Astrocyte (in vitro differentiated cells and primary cell): ENCODE measurements around the gene CCNI. TPM values are rescaled to one million over a fixed set of nuclear protein-coding genes. Genes with fewer than 3 reads are reported as not detected.
A peak's percentile ranks its signal among the peaks of the same experiment; 100 is the strongest.

Experiments used
- DNase-seq: peaks from one replicate; pipeline ENCODE4 v3.0.0-alpha.2; 2010; ENCODE audit warnings: low read depth
- FAIRE-seq: peaks from 2 replicates; lab custom pipeline; 2011; peaks lifted over from hg19 to GRCh38; lab: Jason Lieb, UNC
- H2AFZ ChIP-seq: 2 replicates; pipeline ENCODE4 v1.6.0; 2012; ENCODE audit warnings: low read depth, low read length, inconsistent platforms
- H3K27ac ChIP-seq: 2 replicates; pipeline ENCODE4 v1.5.1; 2011; ENCODE audit warnings: low read depth, low read length, inconsistent platforms
- H3K27me3 ChIP-seq: 2 replicates; pipeline ENCODE4 v1.6.0; 2011; ENCODE audit warnings: low read length, inconsistent platforms; ENCODE audit not compliant: insufficient read depth
- H3K36me3 ChIP-seq: 2 replicates; pipeline ENCODE4 v1.5.1; 2011; ENCODE audit warnings: low read length, inconsistent platforms; ENCODE audit not compliant: insufficient read depth
- H3K4me1 ChIP-seq: 2 replicates; pipeline ENCODE4 v1.5.1; 2011; ENCODE audit warnings: low read length, inconsistent platforms; ENCODE audit not compliant: insufficient read depth
- H3K4me2 ChIP-seq: 2 replicates; pipeline ENCODE4 v1.6.0; 2012; ENCODE audit warnings: low read length, inconsistent platforms
- H3K4me3 ChIP-seq: 2 replicates; pipeline ENCODE4 v1.5.1; 2011; ENCODE audit warnings: low read depth, mild to moderate bottlenecking, low read length, inconsistent platforms; ENCODE audit not compliant: insufficient read depth
- H3K79me2 ChIP-seq: 2 replicates; pipeline ENCODE4 v1.6.0; 2012; ENCODE audit warnings: mild to moderate bottlenecking, low read length, inconsistent platforms; ENCODE audit not compliant: insufficient read depth
- H3K9ac ChIP-seq: 2 replicates; pipeline ENCODE4 v1.6.0; 2012; ENCODE audit warnings: mild to moderate bottlenecking, low read length, inconsistent platforms
- H3K9me3 ChIP-seq: 2 replicates; pipeline ENCODE4 v1.5.1; 2012; ENCODE audit warnings: low read depth, mild to moderate bottlenecking, low read length, inconsistent platforms; ENCODE audit not compliant: insufficient read depth
- H4K20me1 ChIP-seq: 2 replicates; pipeline ENCODE4 v1.6.0; 2012; ENCODE audit warnings: low read length, inconsistent platforms; ENCODE audit not compliant: insufficient read depth
- H3K27ac Mint-ChIP-seq: one replicate; pipeline ENCODE4 v1.8.0; 2021; ENCODE audit warnings: mild to moderate bottlenecking, mixed read lengths; ENCODE audit not compliant: unreplicated experiment
- H3K27me3 Mint-ChIP-seq: one replicate; pipeline ENCODE4 v1.8.0; 2021; ENCODE audit warnings: low read depth, mixed read lengths; ENCODE audit not compliant: unreplicated experiment
- H3K36me3 Mint-ChIP-seq: one replicate; pipeline ENCODE4 v1.8.0; 2021; ENCODE audit warnings: low read depth, mixed read lengths; ENCODE audit not compliant: unreplicated experiment
- H3K4me1 Mint-ChIP-seq: one replicate; pipeline ENCODE4 v1.8.0; 2021; ENCODE audit warnings: low read depth, mixed read lengths; ENCODE audit not compliant: unreplicated experiment
- H3K4me3 Mint-ChIP-seq: one replicate; pipeline ENCODE4 v1.8.0; 2021; ENCODE audit warnings: mild to moderate bottlenecking, moderate library complexity, mixed read lengths; ENCODE audit not compliant: unreplicated experiment
- H3K9me3 Mint-ChIP-seq: one replicate; pipeline ENCODE4 v1.8.0; 2021; ENCODE audit warnings: mild to moderate bottlenecking, mixed read lengths; ENCODE audit not compliant: unreplicated experiment
- CTCF ChIP-seq: IDR thresholded peaks from 2 replicates; pipeline ENCODE4 v1.5.1; 2011; ENCODE audit warnings: low read depth, mild to moderate bottlenecking, inconsistent platforms, low read length, moderate library complexity; ENCODE audit not compliant: insufficient read depth
- EZH2 ChIP-seq: IDR thresholded peaks from 2 replicates; pipeline ENCODE4 v1.6.1; 2012; ENCODE audit warnings: mild to moderate bottlenecking, low read length, inconsistent platforms; ENCODE audit not compliant: insufficient read depth
- total RNA-seq: library from RNA; stranded (reverse); gene quantifications from 2 replicates; pipeline ENCODE4 v1.2.1, GENCODE V29; 2021

The CCNI gene
- total RNA-seq, 1 donor from 2014 or later = 141 TPM

- TF ChIP-seq EZH2 (no peak), CTCF (no peak)
- Histone ChIP-seq H3K9me3 (no peaks in the 10 kb centered on the region), H3K36me3 (peaks cover 52% of the 10 kb centered on the region), H4K20me1 (no peaks in the 10 kb centered on the region), H2AFZ (no peak overlapping the region), H3K9ac (no peak overlapping the region), H3K27me3 (no peaks in the 10 kb centered on the region), H3K4me3 (no peak overlapping the region), H3K79me2 (peaks cover 34% of the 10 kb centered on the region), H3K27ac (peak overlapping the region; percentile 19), H3K4me1 (peaks cover 34% of the 10 kb centered on the region), H3K4me2 (no peak overlapping the region)
- Mint-ChIP-seq H3K27ac (peak overlapping the region; percentile 73), H3K27me3 (no peaks in the 10 kb centered on the region), H3K36me3 (peaks cover 44% of the 10 kb centered on the region), H3K4me1 (peaks cover 66% of the 10 kb centered on the region), H3K4me3 (no peak overlapping the region), H3K9me3 (no peaks in the 10 kb centered on the region)
- FAIRE-seq = no peak
- no peak for DNase-seq
Observed at GRCh38 chr4:77012726-77013125, 63.1 kb downstream of the CCNI start.

GRCh38 chr4:77010841-77011354 is 64.9 kb downstream of the CCNI start:
- FAIRE-seq (peak; percentile 82), DNase-seq (peak; percentile 87)
- H3K4me1 Mint-ChIP-seq = peaks cover 77% of the 10 kb centered on the region
- peaks cover 46% of the 10 kb centered on the region for H3K36me3 Mint-ChIP-seq
- peak overlapping the region; percentile 88 for H3K27ac Mint-ChIP-seq
- no peaks in the 10 kb centered on the region for H3K27me3 Mint-ChIP-seq
- no peaks in the 10 kb centered on the region for H3K27me3 ChIP-seq
- H3K9me3 Mint-ChIP-seq = no peaks in the 10 kb centered on the region
- H3K4me3 Mint-ChIP-seq = peak overlapping the region; percentile 68
- no peaks in the 10 kb centered on the region for H3K9me3 ChIP-seq
- H3K9ac ChIP-seq = peak overlapping the region; percentile 43
- peaks cover 47% of the 10 kb centered on the region for H3K36me3 ChIP-seq
- TF ChIP-seq EZH2 = no peak
- no peak for TF ChIP-seq CTCF
- no peak overlapping the region for H3K4me3 ChIP-seq
- no peaks in the 10 kb centered on the region for H4K20me1 ChIP-seq
- peaks cover 49% of the 10 kb centered on the region for H3K4me1 ChIP-seq
- peaks cover 37% of the 10 kb centered on the region for H3K79me2 ChIP-seq
- H3K27ac ChIP-seq = peak overlapping the region; percentile 74
- H3K4me2 ChIP-seq = peak overlapping the region; percentile 60
- no peak overlapping the region for H2AFZ ChIP-seq

GRCh38 chr4:77009511-77010115 is 66.2 kb downstream of the CCNI start:
- no peak overlapping the region for H3K4me2 ChIP-seq
- peaks cover 70% of the 10 kb centered on the region for H3K4me1 Mint-ChIP-seq
- no peaks in the 10 kb centered on the region for H3K27me3 ChIP-seq
- H3K79me2 ChIP-seq = peaks cover 45% of the 10 kb centered on the region
- no peaks in the 10 kb centered on the region for H4K20me1 ChIP-seq
- DNase-seq (no peak), FAIRE-seq (no peak)
- H3K9me3 Mint-ChIP-seq = no peaks in the 10 kb centered on the region
- H2AFZ ChIP-seq = no peak overlapping the region
- H3K4me3 ChIP-seq = no peak overlapping the region
- peaks cover 43% of the 10 kb centered on the region for H3K36me3 Mint-ChIP-seq
- TF ChIP-seq CTCF = no peak
- no peak for TF ChIP-seq EZH2
- H3K36me3 ChIP-seq = peaks cover 44% of the 10 kb centered on the region
- peak overlapping the region; percentile 74 for H3K27ac ChIP-seq
- H3K9ac ChIP-seq = no peak overlapping the region
- peak overlapping the region; percentile 59 for H3K27ac Mint-ChIP-seq
- H3K4me1 ChIP-seq = peaks cover 45% of the 10 kb centered on the region
- H3K4me3 Mint-ChIP-seq = peak overlapping the region; percentile 30
- no peaks in the 10 kb centered on the region for H3K27me3 Mint-ChIP-seq
- no peaks in the 10 kb centered on the region for H3K9me3 ChIP-seq
